NCI-H2196 treated with DMSO at 0.1 percent for 48 hours (cell line): ENCODE data around the gene MRPL49.
"Not testable (repeated sequence)": the region's sequence is repeated elsewhere in the genome, so short reads cannot be mapped to it uniquely, and the experiment has no call there.

ENCODE experiments used
- DNase-seq: peaks from one replicate; lab custom pipeline; 2025; ENCODE audit not compliant: unreplicated experiment; lab: John Stamatoyannopoulos, UW

Gene MRPL49

GRCh38 chr11:65163684-65164083 lies 41.6 kb downstream of the MRPL49 start:
- DNase-seq = no peak

GRCh38 chr11:65165410-65166317 lies 43.5 kb downstream of the MRPL49 start:
- no peak for DNase-seq

DNA sequence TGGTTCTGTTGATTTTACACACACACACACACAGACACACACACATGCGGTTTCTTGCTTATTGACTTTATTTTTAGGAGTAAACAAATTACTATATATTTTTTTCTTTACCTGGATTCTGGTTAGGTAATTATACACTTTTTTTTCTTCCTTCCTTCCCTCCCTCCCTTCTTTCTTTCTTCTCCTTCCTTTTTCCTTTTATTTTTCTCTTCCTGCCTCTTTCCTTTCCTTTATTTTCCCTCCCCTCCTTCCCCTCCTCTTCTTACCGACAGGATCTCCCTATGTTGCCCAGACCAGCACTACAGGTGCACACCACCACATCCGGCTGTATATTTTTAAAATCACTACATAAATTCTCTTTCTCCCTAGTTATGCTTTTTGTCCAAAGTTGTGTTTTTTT lies 44.8 kb downstream of the MRPL49 start:
- no peak for DNase-seq

DNA sequence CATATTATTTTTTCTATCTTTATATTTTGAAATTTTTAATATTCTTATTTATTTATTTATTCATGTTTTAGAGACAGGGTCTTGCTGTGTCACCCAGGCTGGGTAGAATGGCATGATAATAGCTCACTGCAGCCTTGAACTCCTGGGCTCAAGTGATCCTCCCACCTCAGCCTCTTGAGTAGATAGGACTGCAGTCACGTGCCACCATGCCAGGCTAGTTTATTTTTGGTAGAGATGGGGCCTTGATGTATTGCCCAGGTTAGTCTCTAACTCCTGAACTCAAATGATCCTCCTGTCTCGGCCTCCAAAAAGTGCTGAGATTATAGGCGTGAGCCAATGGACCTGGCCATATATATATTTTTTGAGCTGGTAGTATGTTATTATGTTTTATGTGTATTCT lies 45.5 kb downstream of the MRPL49 start:
- no peak for DNase-seq

DNA sequence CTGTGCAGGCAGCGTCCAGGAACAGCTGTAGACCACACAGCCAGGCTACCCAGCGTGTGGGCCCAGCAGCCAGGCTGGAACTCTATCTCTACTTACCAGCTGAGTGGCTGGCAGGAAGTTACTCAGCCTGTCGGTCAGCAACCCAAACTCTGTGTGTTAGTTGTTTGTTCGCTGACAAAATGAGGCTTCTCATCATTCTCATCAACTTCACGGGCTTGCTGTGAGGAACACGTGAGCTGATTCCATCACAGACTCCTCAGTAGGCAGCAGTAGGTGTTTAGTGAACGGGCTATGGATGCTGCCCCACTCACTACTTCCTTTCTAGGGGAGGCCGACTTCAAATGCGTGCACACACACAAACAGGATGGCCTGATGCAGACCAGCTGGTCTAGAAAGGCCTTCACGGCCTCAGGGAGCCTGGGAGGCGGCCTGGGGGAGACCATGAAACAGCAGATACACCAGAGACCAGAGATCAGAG lies 47.1 kb downstream of the MRPL49 start:
- DNase-seq = no peak

GRCh38 chr11:65170058-65170534 lies 48.0 kb downstream of the MRPL49 start, which contains the start of gene SPDYC:
TSS of gene SPDYC (plus strand) at chr11:65170233. CDS start at chr11:65171358, 1,125 bp downstream.
- no peak for DNase-seq

GRCh38 chr11:65172600-65172999 lies 50.5 kb downstream of the MRPL49 start:
- DNase-seq = no peak

DNA sequence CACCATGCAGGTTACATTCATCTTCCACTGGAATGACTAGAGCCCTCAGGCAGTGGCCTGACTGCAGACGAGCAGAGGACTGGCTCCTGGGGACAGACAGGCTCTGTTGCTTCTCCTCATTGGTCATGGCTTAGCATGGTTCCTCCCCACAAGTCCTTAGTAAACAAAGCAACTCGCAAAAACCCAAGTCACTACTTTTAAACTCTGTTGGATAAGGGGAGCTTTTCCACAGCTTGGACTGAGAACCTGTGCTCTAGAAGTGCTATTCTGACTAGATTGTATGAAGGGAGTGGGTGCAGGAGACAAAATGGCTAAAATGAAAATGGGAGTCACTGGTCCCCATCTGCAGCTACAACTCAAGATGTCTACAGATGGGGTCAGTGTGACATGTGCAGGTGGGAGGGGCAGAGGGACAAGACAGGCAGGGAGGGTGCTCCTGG lies 52.5 kb downstream of the MRPL49 start:
- DNase-seq = not testable (repeated sequence)
